CD8-positive, alpha-beta memory T cell (primary cell): Measurements from ENCODE around the gene CETP. TPM values are rescaled to one million over a fixed set of nuclear protein-coding genes. Genes with fewer than 3 reads are reported as not detected.
"Not testable (repeated sequence)": the region's sequence is repeated elsewhere in the genome, so short reads cannot be mapped to it uniquely, and the experiment has no call there.

Experiments
- CTCF ChIA-PET: fragments of 350-600 bp; sonication (Branson Sonifier 250); formaldehyde crosslinking; loops from one replicate; lab custom pipeline; 2021; ENCODE audit warnings: antibody characterized with exemption; lab: Charles Lee
- POLR2A ChIA-PET: fragments of 350-600 bp; sonication (Branson Sonifier 250); formaldehyde crosslinking; loops from one replicate; lab custom pipeline; 2021; ENCODE audit warnings: antibody characterized with exemption; lab: Charles Lee
- DNase-seq, 5 donors: peaks; one replicate each; pipeline versions ENCODE4 v3.0.0 to v3.0.0-alpha.2; 2020 to 2022; ENCODE audit warnings: mixed read lengths in 1 of 5
- H3K27ac ChIP-seq: one replicate; pipeline ENCODE4 v1.7.0; 2013; ENCODE audit warnings: low read depth, mild to moderate bottlenecking, low read length, moderate library complexity
- H3K27me3 ChIP-seq: 2 replicates; pipeline ENCODE4 v1.7.0; 2013; ENCODE audit warnings: low read length, mild to moderate bottlenecking; ENCODE audit not compliant: insufficient read depth, poor library complexity, severe bottlenecking
- H3K36me3 ChIP-seq: 2 replicates; pipeline ENCODE4 v1.7.0; 2013; ENCODE audit warnings: mild to moderate bottlenecking, low read length, moderate library complexity; ENCODE audit not compliant: insufficient read depth
- H3K4me1 ChIP-seq: 2 replicates; pipeline ENCODE4 v1.7.0; 2013; ENCODE audit warnings: mild to moderate bottlenecking, low read length, moderate library complexity; ENCODE audit not compliant: insufficient read depth
- H3K4me3 ChIP-seq: 2 replicates; pipeline ENCODE4 v1.7.0; 2013; ENCODE audit warnings: mild to moderate bottlenecking, low read length
- H3K9me3 ChIP-seq: 2 replicates; pipeline ENCODE4 v1.7.0; 2013; ENCODE audit warnings: mild to moderate bottlenecking, low read length
- H3K27ac Mint-ChIP-seq, 8 donors: one replicate each; pipeline ENCODE4 v1.8.0; 2020 to 2021; ENCODE audit warnings: mixed read lengths in 8 of 8, mild to moderate bottlenecking in 6 of 8, inconsistent platforms in 3 of 8, moderate library complexity in 3 of 8
- H3K27me3 Mint-ChIP-seq, 2 donors: one replicate each; pipeline ENCODE4 v1.8.0; 2020 to 2021; ENCODE audit warnings: mixed read lengths in 2 of 2, mild to moderate bottlenecking in 1 of 2, moderate library complexity in 1 of 2
- H3K36me3 Mint-ChIP-seq, 3 donors: one replicate each; pipeline ENCODE4 v1.8.0; 2020 to 2021; ENCODE audit warnings: mixed read lengths in 3 of 3, inconsistent platforms in 1 of 3, mild to moderate bottlenecking in 1 of 3
- H3K4me1 Mint-ChIP-seq, 3 donors: one replicate each; pipeline ENCODE4 v1.8.0; 2020 to 2021; ENCODE audit warnings: mixed read lengths in 3 of 3, inconsistent platforms in 1 of 3, mild to moderate bottlenecking in 1 of 3
- H3K4me3 Mint-ChIP-seq, 7 donors: one replicate each; pipeline ENCODE4 v1.8.0; 2020 to 2021; ENCODE audit warnings: mixed read lengths in 7 of 7, mild to moderate bottlenecking in 6 of 7, moderate library complexity in 4 of 7, inconsistent platforms in 2 of 7
- H3K9me3 Mint-ChIP-seq, 5 donors: one replicate each; pipeline ENCODE4 v1.8.0; 2020 to 2022; ENCODE audit warnings: mixed read lengths in 5 of 5, mild to moderate bottlenecking in 3 of 5, moderate library complexity in 2 of 5, inconsistent platforms in 1 of 5
- polyA plus RNA-seq: library from polyadenylated mRNA; unstranded; fragments of 300-500 nt; fragmentation: Illumina TruSeq; gene quantifications from one replicate; pipeline ENCODE4 v1.2.3, GENCODE V29; 2021
- total RNA-seq, 2 experiments: library from RNA; stranded (reverse); gene quantifications; one replicate each; pipeline ENCODE4 v1.2.3, GENCODE V29; 2021

Gene CETP
- total and polyA plus RNA-seq, 3 experiments from 2014 or later, result not detected

DNA sequence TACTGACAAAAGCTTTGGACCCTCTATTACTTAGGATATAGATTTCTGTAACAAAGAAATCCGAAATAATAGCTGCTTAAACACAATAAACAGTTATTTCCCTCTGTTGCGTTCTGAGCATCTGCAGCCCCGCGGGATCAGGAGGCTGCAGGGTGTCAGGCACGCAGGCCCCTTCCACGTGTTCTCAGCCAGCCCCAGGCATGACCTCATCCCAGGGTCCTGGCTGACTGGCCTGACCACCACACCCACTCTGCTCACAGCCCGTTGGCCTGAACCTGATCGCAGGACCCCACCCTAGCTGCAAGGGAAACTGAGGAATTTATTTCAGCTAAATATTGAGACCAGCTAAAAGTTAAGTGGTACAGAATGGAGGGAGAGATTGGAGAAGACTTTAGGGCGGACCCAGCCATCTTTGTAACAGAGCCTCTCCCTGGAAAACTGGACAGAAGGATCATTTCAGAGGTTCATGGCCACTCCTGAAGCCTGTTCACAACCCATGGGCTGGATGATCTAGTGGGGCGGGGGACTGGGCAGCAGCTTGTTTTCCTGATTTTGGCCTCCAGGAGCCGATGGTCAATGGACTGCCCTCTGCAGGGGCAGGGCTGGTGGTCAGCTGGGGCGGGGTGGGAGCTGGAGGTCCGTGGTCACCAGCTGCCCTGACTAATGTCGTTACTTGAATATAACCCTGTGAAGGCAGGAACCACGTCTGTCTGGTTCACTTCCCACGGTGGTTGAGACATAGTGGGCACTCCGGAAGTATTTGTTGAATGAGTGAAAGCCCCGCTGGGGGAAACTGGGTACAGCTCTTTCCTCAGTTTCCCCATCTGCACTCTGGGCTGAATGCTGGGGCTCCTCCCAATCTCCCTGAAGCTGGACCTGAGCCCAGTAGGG is 10.9 kb downstream of the CETP start:
- no peak overlapping the region for H3K4me3 Mint-ChIP-seq
- Histone ChIP-seq H3K36me3 (no peaks in the 10 kb centered on the region), H3K9me3 (no peaks in the 10 kb centered on the region), H3K27me3 (no peaks in the 10 kb centered on the region), H3K4me3 (no peak overlapping the region), H3K4me1 (peaks cover 28% of the 10 kb centered on the region), H3K27ac (no peak overlapping the region)
- H3K4me1 Mint-ChIP-seq, result peaks cover 35 to 52% (median 50%) of the 10 kb centered on the region in 3 donors
- ChIA-PET CTCF (interaction anchor here (0.8 to 8.2 kb wide), 8 partner anchors 8 to 111 kb away, joined by 3 to 69 read pairs (median 4); partner anchors contain the start of gene NLRC5), POLR2A (interaction anchor here (0.9 kb wide), 2 partner anchors 17 to 51 kb away, joined by 3 read pairs; partner anchors contain the start of gene NLRC5)
- peaks cover 0 to 2% of the 10 kb centered on the region in 2 donors for H3K27me3 Mint-ChIP-seq
- H3K27ac Mint-ChIP-seq, result peak overlapping the region in 2 of 8 donors; percentile 52 to 88
- no peak for DNase-seq
- no peaks in the 10 kb centered on the region for H3K9me3 Mint-ChIP-seq
- H3K36me3 Mint-ChIP-seq, result peaks cover 0 to 2% (median 0%) of the 10 kb centered on the region in 3 donors

GRCh38 chr16:56973294-56973689 is 11.5 kb downstream of the CETP start:
- POLR2A ChIA-PET, result no interaction called here
- Mint-ChIP-seq H3K9me3 (no peaks in the 10 kb centered on the region), H3K4me1 (peaks cover 35 to 53% (median 49%) of the 10 kb centered on the region in 3 donors), H3K4me3 (no peak overlapping the region), H3K27ac (peak overlapping the region in 4 of 8 donors; percentile 34 to 88 (median 67)), H3K27me3 (peaks cover 0 to 2% of the 10 kb centered on the region in 2 donors), H3K36me3 (peaks cover 0 to 1% (median 0%) of the 10 kb centered on the region in 3 donors)
- DNase-seq, result no peak
- no peak overlapping the region for H3K4me3 ChIP-seq
- peaks cover 28% of the 10 kb centered on the region for H3K4me1 ChIP-seq
- no peaks in the 10 kb centered on the region for H3K27me3 ChIP-seq
- H3K9me3 ChIP-seq, result no peaks in the 10 kb centered on the region
- CTCF ChIA-PET, result interaction anchor here (1.1 to 8.2 kb wide), 3 partner anchors 9 to 16 kb away, joined by 3 to 69 read pairs (median 3); partner anchors contain the start of gene NLRC5
- H3K36me3 ChIP-seq, result no peaks in the 10 kb centered on the region
- H3K27ac ChIP-seq, result no peak overlapping the region

DNA sequence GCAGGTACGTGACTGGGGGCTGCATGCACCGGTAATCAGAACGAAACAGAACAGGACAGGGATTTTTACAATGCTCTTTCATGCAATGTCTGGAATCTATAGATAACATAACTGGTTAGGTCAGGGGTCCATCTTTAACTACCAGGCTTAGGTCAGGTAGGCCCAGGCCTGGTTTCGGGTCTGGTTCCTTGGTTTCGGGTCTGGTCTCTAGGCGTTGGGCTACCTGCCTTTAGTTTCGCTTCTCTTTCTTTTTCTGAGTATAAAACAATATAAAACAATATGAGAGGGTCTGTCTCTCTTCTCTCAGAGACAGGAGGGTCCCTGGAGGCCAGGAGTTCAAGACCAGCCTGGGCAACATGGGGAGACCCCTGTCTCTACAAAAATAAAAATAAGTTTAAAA is 12.1 kb downstream of the CETP start:
- H3K4me1 ChIP-seq, result peaks cover 28% of the 10 kb centered on the region
- Mint-ChIP-seq H3K4me1 (peaks cover 35 to 53% (median 43%) of the 10 kb centered on the region in 3 donors), H3K27ac (peak overlapping the region in 5 of 8 donors; percentile 34 to 86 (median 66)), H3K4me3 (peak overlapping the region in 1 of 7 donors; percentile 23)
- POLR2A ChIA-PET, H3K27me3 ChIP-seq, DNase-seq, H3K4me3 ChIP-seq, H3K9me3 ChIP-seq, H3K27me3 Mint-ChIP-seq, H3K27ac ChIP-seq, H3K36me3 ChIP-seq, H3K36me3 Mint-ChIP-seq, H3K9me3 Mint-ChIP-seq: not testable (repeated sequence)
- CTCF ChIA-PET, result interaction anchor here (1.2 to 8.2 kb wide), 3 partner anchors 9 to 110 kb away, joined by 3 to 69 read pairs (median 4); no protein-coding TSS in a partner anchor

DNA sequence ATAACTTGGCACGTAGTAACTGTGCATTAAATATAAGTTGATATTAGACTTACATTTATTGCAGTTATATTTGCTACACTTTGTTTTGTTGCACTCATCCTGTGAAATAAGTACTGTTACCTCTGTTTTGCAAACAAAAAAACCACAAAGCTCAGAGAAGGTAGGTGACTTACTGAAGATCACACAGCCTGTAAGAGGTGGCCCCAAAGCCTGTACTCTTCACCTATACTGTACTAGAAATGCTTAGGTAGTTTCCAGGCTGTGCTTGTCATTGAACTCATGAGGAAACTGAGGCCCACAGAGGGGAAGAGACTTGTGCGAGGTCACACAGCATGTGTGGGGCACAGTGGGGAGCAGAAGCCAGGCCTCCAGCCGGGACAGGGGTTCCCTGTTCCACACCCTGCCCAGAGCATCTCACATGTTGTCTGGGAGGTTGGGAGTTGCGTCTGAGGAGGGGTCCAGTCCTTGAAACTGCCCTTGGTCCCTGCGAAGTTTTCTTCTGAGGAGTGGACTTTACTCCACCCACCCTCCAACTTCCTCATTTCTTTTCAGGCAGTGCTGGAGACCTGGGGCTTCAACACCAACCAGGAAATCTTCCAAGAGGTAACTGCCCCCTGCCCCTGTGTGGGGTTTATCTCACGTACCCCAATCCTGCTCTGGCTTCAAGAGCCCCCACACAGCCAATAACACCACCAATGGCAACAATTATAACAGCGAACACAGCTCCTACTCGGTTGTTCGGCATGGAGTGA is 13.0 kb downstream of the CETP start:
- peak overlapping the region in 4 of 8 donors; percentile 43 to 73 (median 49) for H3K27ac Mint-ChIP-seq
- H3K36me3 ChIP-seq, result no peaks in the 10 kb centered on the region
- H3K9me3 Mint-ChIP-seq, result no peaks in the 10 kb centered on the region
- peaks cover 0 to 2% of the 10 kb centered on the region in 2 donors for H3K27me3 Mint-ChIP-seq
- H3K27ac ChIP-seq, result no peak overlapping the region
- POLR2A ChIA-PET, result interaction anchor here (0.5 kb wide), 1 partner anchor 46 kb away, joined by 8 read pairs; no protein-coding TSS in a partner anchor
- no peaks in the 10 kb centered on the region for H3K9me3 ChIP-seq
- no peak for DNase-seq
- H3K4me3 ChIP-seq, result no peak overlapping the region
- H3K27me3 ChIP-seq, result no peaks in the 10 kb centered on the region
- peaks cover 35 to 59% (median 41%) of the 10 kb centered on the region in 3 donors for H3K4me1 Mint-ChIP-seq
- no peaks in the 10 kb centered on the region for H3K36me3 Mint-ChIP-seq
- H3K4me1 ChIP-seq, result peaks cover 28% of the 10 kb centered on the region
- H3K4me3 Mint-ChIP-seq, result peak overlapping the region in 2 of 7 donors; percentile 3 to 23
- CTCF ChIA-PET, result interaction anchor here (1.4 to 8.2 kb wide), 2 partner anchors 10 to 110 kb away, joined by 4 to 69 read pairs; no protein-coding TSS in a partner anchor

- Histone ChIP-seq H3K9me3 (no peaks in the 10 kb centered on the region), H3K4me3 (no peak overlapping the region), H3K36me3 (no peaks in the 10 kb centered on the region), H3K27ac (no peak overlapping the region), H3K4me1 (peaks cover 28% of the 10 kb centered on the region), H3K27me3 (no peaks in the 10 kb centered on the region)
- Mint-ChIP-seq H3K4me1 (peaks cover 41 to 69% (median 51%) of the 10 kb centered on the region in 3 donors), H3K27ac (peak overlapping the region in 4 of 8 donors; percentile 24 to 76 (median 42)), H3K9me3 (no peaks in the 10 kb centered on the region), H3K4me3 (no peak overlapping the region), H3K36me3 (no peaks in the 10 kb centered on the region), H3K27me3 (peaks cover 0 to 2% of the 10 kb centered on the region in 2 donors)
- ChIA-PET POLR2A (interaction anchor here (0.6 kb wide), 1 partner anchor 194 kb away, joined by 3 read pairs; no protein-coding TSS in a partner anchor), CTCF (interaction anchor here (8.2 kb wide), 1 partner anchor 11 kb away, joined by 69 read pairs; no protein-coding TSS in a partner anchor)
- DNase-seq, result no peak
Measured at GRCh38 chr16:56975714-56976113, 14.0 kb downstream of the CETP start.

GRCh38 chr16:56977216-56977615 is 15.5 kb downstream of the CETP start:
- Histone ChIP-seq H3K4me1 (peaks cover 30% of the 10 kb centered on the region), H3K27ac (no peak overlapping the region), H3K9me3 (no peaks in the 10 kb centered on the region), H3K36me3 (no peaks in the 10 kb centered on the region), H3K4me3 (no peak overlapping the region), H3K27me3 (no peaks in the 10 kb centered on the region)
- Mint-ChIP-seq H3K4me1 (peaks cover 52 to 78% (median 61%) of the 10 kb centered on the region in 3 donors), H3K27me3 (no peaks in the 10 kb centered on the region), H3K36me3 (peaks cover 0 to 12% (median 0%) of the 10 kb centered on the region in 3 donors), H3K9me3 (no peaks in the 10 kb centered on the region), H3K27ac (peak overlapping the region in 2 of 8 donors; percentile 25 to 76), H3K4me3 (no peak overlapping the region)
- POLR2A ChIA-PET, result interaction anchor here (0.8 kb wide), 1 partner anchor 22 kb away, joined by 3 read pairs; no protein-coding TSS in a partner anchor
- DNase-seq, result no peak
- CTCF ChIA-PET, result interaction anchor here (1.0 to 8.2 kb wide), 6 partner anchors 10 to 96 kb away, joined by 3 to 69 read pairs (median 4); no protein-coding TSS in a partner anchor

- no peak overlapping the region for H3K27ac Mint-ChIP-seq
- DNase-seq, result no peak
- no peaks in the 10 kb centered on the region for H3K36me3 ChIP-seq
- no peak overlapping the region for H3K27ac ChIP-seq
- H3K4me1 Mint-ChIP-seq, result peaks cover 57 to 79% (median 68%) of the 10 kb centered on the region in 3 donors
- POLR2A ChIA-PET, result interaction anchor here (0.8 kb wide), 1 partner anchor 22 kb away, joined by 3 read pairs; no protein-coding TSS in a partner anchor
- CTCF ChIA-PET, result interaction anchor here (1.2 to 8.2 kb wide), 4 partner anchors 13 to 62 kb away, joined by 3 to 69 read pairs (median 6); no protein-coding TSS in a partner anchor
- no peak overlapping the region for H3K4me3 ChIP-seq
- no peaks in the 10 kb centered on the region for H3K27me3 ChIP-seq
- H3K36me3 Mint-ChIP-seq, result peaks cover 0 to 18% (median 5%) of the 10 kb centered on the region in 3 donors
- no peaks in the 10 kb centered on the region for H3K9me3 ChIP-seq
- H3K4me3 Mint-ChIP-seq, result no peak overlapping the region
- H3K4me1 ChIP-seq, result peaks cover 30% of the 10 kb centered on the region
- no peaks in the 10 kb centered on the region for H3K9me3 Mint-ChIP-seq
- no peaks in the 10 kb centered on the region for H3K27me3 Mint-ChIP-seq
Measured at GRCh38 chr16:56977823-56978430, 16.2 kb downstream of the CETP start.
